Activated T-cell treated with anti-CD3 and anti-CD28 coated beads, Interleukin-2, amount 50 U/mL, for 72 hours (primary cell): ENCODE results near the gene CACNA2D4. TPM values are rescaled to one million over a fixed set of nuclear protein-coding genes. Genes with fewer than 3 reads are reported as not detected.
A peak's percentile ranks its signal among the peaks of the same experiment; 100 is the strongest.

ENCODE experiments used
- ATAC-seq, 2 donors: fragments of 150-1000 bp; cut with Tn5 transposase; replicated peaks in 1 of 2; 2 replicates each; pipeline ENCODE4 v1.10.0; 2021; ENCODE audit warnings: moderate library complexity in 2 of 2, mild to moderate bottlenecking in 1 of 2
- DNase-seq, 2 donors: peaks; one replicate each; pipeline ENCODE4 v3.0.0; 2021 to 2022; ENCODE audit warnings: mixed read lengths in 1 of 2
- H3K27ac Mint-ChIP-seq: one replicate; pipeline ENCODE4 v1.8.0; 2022; ENCODE audit warnings: mild to moderate bottlenecking, moderate library complexity, mixed read lengths
- H3K27me3 Mint-ChIP-seq: one replicate; pipeline ENCODE4 v1.8.0; 2022; ENCODE audit warnings: low read depth, mixed read lengths
- H3K36me3 Mint-ChIP-seq, 2 donors: one replicate each; pipeline ENCODE4 v1.8.0; 2022; ENCODE audit warnings: mixed read lengths in 2 of 2, mild to moderate bottlenecking in 1 of 2; ENCODE audit not compliant: insufficient read depth in 2 of 2
- H3K4me1 Mint-ChIP-seq: one replicate; pipeline ENCODE4 v1.8.0; 2022; ENCODE audit warnings: low read depth, mixed read lengths
- H3K4me3 Mint-ChIP-seq, 2 donors: one replicate each; pipeline ENCODE4 v1.8.0; 2022; ENCODE audit warnings: mild to moderate bottlenecking in 2 of 2, mixed read lengths in 2 of 2, moderate library complexity in 2 of 2
- H3K9me3 Mint-ChIP-seq, 2 donors: one replicate each; pipeline ENCODE4 v1.8.0; 2022; ENCODE audit warnings: mixed read lengths in 2 of 2
- total RNA-seq, 2 donors: library from RNA; stranded (reverse); gene quantifications; one replicate each; pipeline ENCODE4 v1.2.3, GENCODE V29; 2022

Gene CACNA2D4
- total RNA-seq, 2 donors from 2014 or later: 6.0 to 7.2 TPM

- no peaks in the 10 kb centered on the region for H3K9me3 Mint-ChIP-seq
- no peak overlapping the region for H3K4me3 Mint-ChIP-seq
- H3K4me1 Mint-ChIP-seq: peaks cover 15% of the 10 kb centered on the region
- H3K27me3 Mint-ChIP-seq: no peaks in the 10 kb centered on the region
- no peak for DNase-seq
- no peaks in the 10 kb centered on the region for H3K36me3 Mint-ChIP-seq
- no peak for ATAC-seq
- H3K27ac Mint-ChIP-seq: no peak overlapping the region
Observed at GRCh38 chr12:1787714-1788113, 130.7 kb downstream of the CACNA2D4 start.

GRCh38 chr12:1782215-1782614, 136.2 kb downstream of the CACNA2D4 start:
- Mint-ChIP-seq H3K4me3 (no peak overlapping the region), H3K27ac (no peak overlapping the region), H3K9me3 (no peaks in the 10 kb centered on the region), H3K4me1 (no peaks in the 10 kb centered on the region), H3K36me3 (peaks cover 0 to 5% of the 10 kb centered on the region in 2 donors), H3K27me3 (no peaks in the 10 kb centered on the region)
- DNase-seq: no peak
- no peak for ATAC-seq

GRCh38 chr12:1781772-1782171, 136.7 kb downstream of the CACNA2D4 start:
- ATAC-seq (no peak), DNase-seq (no peak)
- Mint-ChIP-seq H3K36me3 (peaks cover 0 to 5% of the 10 kb centered on the region in 2 donors), H3K27ac (no peak overlapping the region), H3K27me3 (no peaks in the 10 kb centered on the region), H3K4me1 (no peaks in the 10 kb centered on the region), H3K4me3 (no peak overlapping the region), H3K9me3 (no peaks in the 10 kb centered on the region)

GRCh38 chr12:1779783-1780182, 138.7 kb downstream of the CACNA2D4 start:
- H3K4me1 Mint-ChIP-seq: no peaks in the 10 kb centered on the region
- H3K9me3 Mint-ChIP-seq: no peaks in the 10 kb centered on the region
- ATAC-seq: no peak
- no peak for DNase-seq
- H3K36me3 Mint-ChIP-seq: peaks cover 0 to 5% of the 10 kb centered on the region in 2 donors
- no peaks in the 10 kb centered on the region for H3K27me3 Mint-ChIP-seq
- no peak overlapping the region for H3K4me3 Mint-ChIP-seq
- H3K27ac Mint-ChIP-seq: no peak overlapping the region

GRCh38 chr12:1778911-1779310, 139.5 kb downstream of the CACNA2D4 start:
- Mint-ChIP-seq H3K27me3 (no peaks in the 10 kb centered on the region), H3K27ac (no peak overlapping the region), H3K4me1 (no peaks in the 10 kb centered on the region), H3K4me3 (no peak overlapping the region), H3K9me3 (no peaks in the 10 kb centered on the region), H3K36me3 (peaks cover 0 to 5% of the 10 kb centered on the region in 2 donors)
- ATAC-seq (no peak), DNase-seq (no peak)

- Mint-ChIP-seq H3K27ac (no peak overlapping the region), H3K9me3 (no peaks in the 10 kb centered on the region), H3K36me3 (peaks cover 0 to 6% of the 10 kb centered on the region in 2 donors), H3K4me1 (no peaks in the 10 kb centered on the region), H3K4me3 (no peak overlapping the region), H3K27me3 (no peaks in the 10 kb centered on the region)
- no peak for ATAC-seq
- DNase-seq: no peak
Observed at GRCh38 chr12:1777798-1778197, 140.7 kb downstream of the CACNA2D4 start.

- Mint-ChIP-seq H3K9me3 (no peaks in the 10 kb centered on the region), H3K4me1 (no peaks in the 10 kb centered on the region), H3K27me3 (no peaks in the 10 kb centered on the region), H3K36me3 (peaks cover 0 to 6% of the 10 kb centered on the region in 2 donors), H3K27ac (peak overlapping the region; percentile 25), H3K4me3 (no peak overlapping the region)
- no peak for DNase-seq
- no peak for ATAC-seq
Observed at GRCh38 chr12:1776170-1776921, 142.1 kb downstream of the CACNA2D4 start.

GRCh38 chr12:1773937-1774655, 144.4 kb downstream of the CACNA2D4 start:
- H3K36me3 Mint-ChIP-seq: peaks cover 0 to 1% of the 10 kb centered on the region in 2 donors
- ATAC-seq: no peak
- no peaks in the 10 kb centered on the region for H3K27me3 Mint-ChIP-seq
- DNase-seq: no peak
- H3K4me3 Mint-ChIP-seq: no peak overlapping the region
- no peaks in the 10 kb centered on the region for H3K4me1 Mint-ChIP-seq
- no peak overlapping the region for H3K27ac Mint-ChIP-seq
- H3K9me3 Mint-ChIP-seq: no peaks in the 10 kb centered on the region

- Mint-ChIP-seq H3K4me1 (no peaks in the 10 kb centered on the region), H3K27ac (no peak overlapping the region), H3K36me3 (peaks cover 0 to 1% of the 10 kb centered on the region in 2 donors), H3K4me3 (no peak overlapping the region), H3K9me3 (no peaks in the 10 kb centered on the region), H3K27me3 (no peaks in the 10 kb centered on the region)
- ATAC-seq: no peak
- no peak for DNase-seq
Observed at GRCh38 chr12:1769809-1770494, 148.5 kb downstream of the CACNA2D4 start.

GRCh38 chr12:1768615-1769014, 149.8 kb downstream of the CACNA2D4 start:
- H3K9me3 Mint-ChIP-seq: no peaks in the 10 kb centered on the region
- no peak for DNase-seq
- no peaks in the 10 kb centered on the region for H3K27me3 Mint-ChIP-seq
- no peaks in the 10 kb centered on the region for H3K36me3 Mint-ChIP-seq
- no peak overlapping the region for H3K27ac Mint-ChIP-seq
- no peaks in the 10 kb centered on the region for H3K4me1 Mint-ChIP-seq
- no peak overlapping the region for H3K4me3 Mint-ChIP-seq
- ATAC-seq: no peak

- H3K9me3 Mint-ChIP-seq: no peaks in the 10 kb centered on the region
- H3K4me3 Mint-ChIP-seq: no peak overlapping the region
- no peak for ATAC-seq
- no peak overlapping the region for H3K27ac Mint-ChIP-seq
- H3K27me3 Mint-ChIP-seq: no peaks in the 10 kb centered on the region
- no peaks in the 10 kb centered on the region for H3K4me1 Mint-ChIP-seq
- DNase-seq: no peak
- H3K36me3 Mint-ChIP-seq: no peaks in the 10 kb centered on the region
Observed at GRCh38 chr12:1767407-1768090, 150.9 kb downstream of the CACNA2D4 start.

GRCh38 chr12:1766110-1766509, 152.3 kb downstream of the CACNA2D4 start:
- no peak overlapping the region for H3K4me3 Mint-ChIP-seq
- ATAC-seq (no peak), DNase-seq (no peak)
- H3K27ac Mint-ChIP-seq: no peak overlapping the region
- no peaks in the 10 kb centered on the region for H3K27me3 Mint-ChIP-seq
- H3K9me3 Mint-ChIP-seq: no peaks in the 10 kb centered on the region
- no peaks in the 10 kb centered on the region for H3K36me3 Mint-ChIP-seq
- H3K4me1 Mint-ChIP-seq: no peaks in the 10 kb centered on the region

- Mint-ChIP-seq H3K4me3 (no peak overlapping the region), H3K27ac (no peak overlapping the region)
Observed at GRCh38 chr12:1763153-1763552, 155.3 kb downstream of the CACNA2D4 start.

More at GRCh38 chr12:1763153-1763552, 155.3 kb downstream of the CACNA2D4 start:
- DNase-seq (no peak), ATAC-seq (no peak)
- no peaks in the 10 kb centered on the region for H3K4me1 Mint-ChIP-seq
- H3K9me3 Mint-ChIP-seq: no peaks in the 10 kb centered on the region
- H3K27me3 Mint-ChIP-seq: no peaks in the 10 kb centered on the region
- peaks cover 0 to 2% of the 10 kb centered on the region in 2 donors for H3K36me3 Mint-ChIP-seq
